HG03139 (cell line): ENCODE results near the gene PSMD14.
A peak's percentile ranks its signal among the peaks of the same experiment; 100 is the strongest.
"Not testable (repeated sequence)": the region's sequence is repeated elsewhere in the genome, so short reads cannot be mapped to it uniquely, and the experiment has no call there.

ENCODE experiments used
- ATAC-seq: cut with Tn5 transposase; IDR thresholded peaks from one replicate; pipeline ENCODE4 v1.9.1; 2021; ENCODE audit not compliant: unreplicated experiment

Gene PSMD14

GRCh38 chr2:161308178-161308955 lies at the start of gene PSMD14:
TSS of gene PSMD14 (plus strand) at chr2:161308425. CDS start at chr2:161318826, 10,401 bp downstream.
- ATAC-seq, result peak; percentile 97

DNA sequence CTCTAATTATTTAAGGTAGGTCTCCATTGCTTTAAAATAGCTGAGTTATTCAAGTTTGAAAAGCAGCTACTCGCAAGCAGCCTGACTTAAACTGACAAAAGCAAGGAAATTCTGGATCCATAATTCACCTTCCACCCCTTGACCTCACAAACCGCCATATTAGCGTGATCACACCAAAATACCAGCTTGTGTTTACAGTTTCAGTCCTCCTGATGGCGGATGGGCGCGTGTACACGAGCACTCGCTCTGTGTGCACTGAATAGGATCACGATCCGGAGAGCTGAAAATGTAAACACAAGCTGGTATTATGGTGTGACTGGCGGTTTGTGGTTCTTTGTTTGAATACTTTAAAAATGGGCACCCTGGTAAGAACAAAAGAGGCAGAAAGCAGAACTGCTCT lies 42.4 kb upstream of the PSMD14 start:
- ATAC-seq, result no peak

DNA sequence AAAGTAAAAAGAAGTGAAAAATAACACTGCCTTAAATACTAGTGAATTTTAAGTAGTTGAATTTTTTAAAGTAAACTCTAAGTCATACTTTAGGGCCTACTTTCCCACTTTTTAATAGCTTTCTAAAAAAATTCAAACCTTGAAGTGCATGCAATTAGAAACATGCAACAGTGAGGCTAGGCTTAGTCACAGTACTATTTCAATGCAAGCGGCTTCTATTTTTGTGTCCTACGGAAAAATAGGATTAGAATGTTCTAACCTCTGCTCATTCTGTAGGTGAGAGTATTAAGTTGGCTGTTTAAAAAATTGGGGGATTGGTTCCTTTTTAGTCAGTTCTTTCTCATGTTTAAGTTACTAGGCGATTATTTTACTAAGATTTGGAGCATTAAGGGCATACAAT lies 39.1 kb upstream of the PSMD14 start:
- ATAC-seq, result no peak

- peak; percentile 57 for ATAC-seq
Measured at GRCh38 chr2:161273038-161273760, 35.0 kb upstream of the PSMD14 start.

DNA sequence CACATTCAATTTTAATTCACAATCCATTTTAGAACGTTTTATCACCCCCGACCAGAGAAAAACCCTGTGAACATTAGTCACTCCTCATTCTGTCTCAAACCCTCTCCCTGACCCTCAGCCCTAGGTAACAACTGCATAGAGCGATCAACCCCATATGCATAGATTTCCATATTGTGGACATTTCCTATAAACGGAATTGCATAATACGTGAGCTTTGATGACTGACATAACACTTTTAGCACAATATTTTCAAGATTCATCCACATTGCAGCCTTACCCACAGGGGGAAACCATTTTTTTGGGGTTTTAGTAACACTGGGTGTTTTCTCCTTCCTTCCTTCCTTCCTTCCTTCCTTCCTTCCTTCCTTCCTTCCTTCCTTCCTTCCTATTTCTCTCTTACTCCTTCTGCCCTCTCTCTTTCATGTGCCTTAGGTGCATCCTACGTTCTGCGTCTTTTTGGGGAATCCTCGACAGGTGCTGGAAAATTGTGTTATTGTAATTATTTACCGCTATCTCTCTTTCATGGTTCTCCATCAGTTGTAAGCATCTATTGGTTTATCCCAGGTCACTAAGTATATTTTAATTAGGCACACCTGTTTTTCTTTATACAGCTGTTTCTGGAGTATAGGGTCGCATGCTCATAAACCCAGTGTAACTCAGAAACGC lies 29.5 kb upstream of the PSMD14 start:
- not testable (repeated sequence) for ATAC-seq

DNA sequence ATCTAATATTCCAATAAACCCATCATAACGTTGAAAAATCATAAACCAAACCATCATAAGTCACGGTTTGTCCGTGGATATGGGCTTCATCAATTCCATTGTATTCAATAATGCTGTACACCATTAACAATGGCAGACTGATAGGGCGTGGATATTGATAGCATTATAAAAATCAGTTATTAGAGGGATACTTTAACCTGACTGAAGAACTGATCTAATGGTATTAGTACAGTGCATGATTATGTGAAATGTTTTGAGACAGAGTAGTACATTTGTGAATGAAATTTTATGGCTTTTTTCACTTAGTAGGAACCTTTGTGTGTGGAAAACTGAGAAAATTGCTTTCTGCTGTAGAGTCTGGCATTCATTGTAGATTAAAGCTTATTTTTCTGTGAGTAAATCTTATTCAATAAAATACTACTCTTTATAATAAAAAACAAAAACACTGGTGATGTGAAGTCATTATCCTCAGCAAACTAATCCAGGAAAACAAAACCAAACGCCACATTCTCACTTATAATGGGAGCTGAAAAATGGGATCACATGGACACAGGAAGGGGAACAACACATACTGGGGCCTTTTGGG lies 28.9 kb upstream of the PSMD14 start:
- ATAC-seq, result not testable (repeated sequence)

DNA sequence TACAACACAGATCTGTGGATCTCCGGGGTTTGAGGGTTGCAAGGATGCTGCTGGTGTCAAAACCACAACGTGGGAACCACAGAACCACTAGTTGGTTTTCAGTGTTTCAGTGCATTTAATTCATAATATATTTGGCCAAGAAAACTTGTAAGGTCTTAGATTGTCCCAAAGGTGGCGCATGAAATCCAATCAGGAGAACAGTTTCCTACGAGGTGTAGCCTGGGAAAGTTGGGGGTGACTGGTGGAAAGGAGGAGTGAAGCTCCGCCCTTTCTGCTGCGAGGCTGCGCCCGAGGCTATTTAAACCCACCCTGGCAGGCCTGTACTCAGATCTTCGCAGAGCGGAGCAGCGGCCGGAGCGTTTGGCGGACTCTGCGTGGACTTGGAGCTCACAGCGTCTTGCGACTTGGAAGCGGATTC lies 27.3 kb upstream of the PSMD14 start:
- not testable (repeated sequence) for ATAC-seq

DNA sequence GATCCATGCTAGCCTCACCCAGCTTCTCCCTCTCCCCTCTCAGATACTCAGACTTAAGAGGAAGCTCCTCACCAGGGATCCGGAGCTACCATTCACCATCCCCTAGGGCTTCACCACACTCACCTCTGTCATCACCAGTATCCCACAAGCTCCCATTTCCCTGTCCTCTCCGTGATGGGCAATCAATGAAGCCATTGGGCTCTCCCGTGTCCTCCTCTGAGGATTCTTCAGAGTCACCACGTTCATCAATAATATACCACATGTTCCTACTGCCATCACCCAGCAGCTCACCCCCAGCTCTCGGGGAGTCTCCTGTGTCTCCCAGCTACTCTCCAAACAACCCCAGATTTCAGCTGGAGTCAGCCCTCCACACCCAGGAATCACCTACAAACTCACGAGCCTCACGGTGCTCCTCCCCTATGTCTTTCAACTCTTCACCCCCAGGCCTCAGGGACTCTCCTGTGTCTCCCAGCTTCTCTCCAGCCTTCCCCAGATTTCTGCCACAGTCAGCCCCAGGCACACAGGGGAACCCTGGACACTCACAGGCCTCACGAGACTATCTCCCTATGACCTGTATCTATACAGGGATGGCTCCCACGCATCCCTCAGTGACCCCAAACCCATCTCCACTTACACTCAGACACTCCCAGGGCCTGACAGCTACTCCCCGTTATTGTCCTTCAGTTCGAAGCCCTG lies 26.5 kb upstream of the PSMD14 start:
- ATAC-seq, result not testable (repeated sequence)

- not testable (repeated sequence) for ATAC-seq
Measured at GRCh38 chr2:161282311-161282644, 25.9 kb upstream of the PSMD14 start.

DNA sequence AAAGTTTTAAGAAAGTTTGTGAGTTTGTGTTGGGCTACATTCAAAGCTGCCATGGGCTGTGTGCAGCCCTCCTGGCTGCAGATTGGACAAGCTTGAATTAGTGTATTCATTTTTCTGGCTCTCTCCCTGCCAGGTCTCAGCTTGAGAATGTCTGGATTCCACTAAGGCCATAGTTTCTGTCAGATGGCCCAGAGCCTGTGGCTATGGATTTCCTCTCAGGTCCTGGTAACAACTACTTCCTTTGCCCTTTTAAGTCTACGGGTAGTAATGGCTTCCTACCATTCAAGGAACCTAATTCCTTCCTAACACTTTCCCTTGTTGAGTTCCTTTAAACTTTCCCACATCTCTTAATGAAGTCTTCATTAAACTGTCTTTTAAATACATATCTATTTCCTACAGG lies 24.3 kb upstream of the PSMD14 start:
- no peak for ATAC-seq

DNA sequence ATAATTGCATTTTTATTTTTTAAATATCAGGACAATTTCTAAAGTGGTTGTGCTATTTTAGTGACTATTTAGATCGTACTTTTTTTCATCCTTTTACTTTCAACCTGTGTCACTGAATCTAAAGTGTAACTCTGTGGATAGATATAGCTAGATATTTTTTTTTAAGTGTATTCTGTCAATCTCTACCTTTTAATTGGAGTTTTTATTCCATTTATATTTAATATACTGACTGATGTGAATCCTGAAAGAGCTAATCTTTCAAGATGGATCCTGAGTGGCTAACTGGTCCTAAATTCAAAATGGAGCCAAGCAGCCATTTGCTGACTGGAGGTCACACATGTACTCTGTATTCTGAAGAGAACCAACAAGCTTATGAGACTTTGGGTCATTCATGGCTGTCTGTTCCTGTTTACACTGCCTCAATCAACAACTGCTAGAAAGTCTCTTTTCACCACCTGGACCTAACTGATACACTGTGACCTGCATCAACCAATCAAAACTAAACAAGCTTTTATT lies 4.6 kb upstream of the PSMD14 start:
- no peak for ATAC-seq

DNA sequence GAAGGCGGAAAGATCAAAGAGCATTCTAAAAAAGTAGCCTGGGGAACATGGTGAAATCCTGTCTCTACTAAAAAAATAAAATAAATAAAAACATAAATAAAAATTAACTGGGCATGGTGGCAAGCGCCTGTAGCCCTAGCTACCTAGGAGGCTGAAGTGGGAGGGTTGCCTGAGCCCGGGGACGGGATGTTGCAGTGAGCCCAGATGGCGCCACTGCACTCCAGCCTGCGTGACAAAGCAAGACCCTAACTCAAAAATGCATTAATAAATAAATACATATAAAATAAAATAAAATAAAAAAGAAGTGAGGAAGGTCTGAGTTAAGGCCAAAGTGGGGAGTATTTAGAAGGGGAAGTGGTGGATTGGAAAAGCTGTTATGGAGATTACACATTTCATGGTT lies 1.3 kb upstream of the PSMD14 start:
- ATAC-seq, result no peak

DNA sequence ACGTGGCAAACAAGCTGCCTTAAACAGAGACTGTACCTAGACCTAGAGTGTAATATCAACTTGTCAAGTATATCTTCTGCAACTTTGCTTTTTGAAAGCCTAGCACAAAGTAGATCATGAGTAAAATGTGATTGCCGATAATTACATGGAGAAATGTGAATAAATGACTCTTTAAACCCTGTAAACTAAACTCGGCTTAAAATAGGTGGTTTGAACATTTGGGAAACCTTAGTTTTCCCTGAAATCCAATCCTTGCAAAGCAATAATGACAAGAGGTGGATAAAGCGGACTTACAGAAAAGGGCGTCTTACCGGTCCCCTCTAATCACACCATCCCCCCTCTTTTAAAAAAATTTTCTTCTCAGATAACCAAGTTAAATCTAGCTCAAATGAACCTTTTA lies 549 bp upstream of the PSMD14 start:
- no peak for ATAC-seq

DNA sequence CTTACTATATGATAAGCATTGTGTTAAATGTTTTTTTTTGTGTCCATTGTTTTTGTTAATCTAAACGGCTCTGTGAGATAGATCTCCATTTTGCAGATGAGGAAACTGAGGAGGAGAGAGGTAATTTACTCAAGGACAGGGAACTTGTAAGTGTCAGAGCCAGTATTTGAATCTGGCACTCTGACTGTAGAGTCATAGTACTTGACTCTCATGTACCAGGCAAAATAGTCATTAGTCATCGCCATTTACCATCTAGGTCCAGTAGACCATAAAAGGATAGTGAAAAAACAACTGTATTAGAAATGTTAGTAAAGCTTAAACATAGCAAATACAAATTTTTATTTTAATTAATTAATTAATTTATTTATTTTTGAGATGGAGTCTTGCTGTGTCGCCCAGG lies 4.8 kb downstream of the PSMD14 start:
- ATAC-seq, result no peak

DNA sequence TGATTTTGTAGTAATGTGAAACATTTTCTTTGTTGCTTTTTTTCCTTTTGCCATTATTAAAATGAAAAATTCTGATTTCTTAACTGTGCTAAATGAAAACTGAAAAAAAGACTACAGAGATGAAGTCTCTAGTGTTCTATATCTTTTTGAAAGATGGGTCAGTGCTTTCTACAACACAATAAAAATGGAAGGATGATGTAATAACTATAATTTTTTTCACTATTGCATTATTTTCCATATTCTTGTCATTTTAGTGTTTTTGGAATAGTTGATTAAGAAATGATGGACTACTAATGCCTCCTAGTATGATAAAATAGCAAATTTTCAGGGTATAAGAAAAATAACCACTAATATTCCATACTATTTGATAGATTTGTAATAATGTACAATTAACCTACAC lies 7.2 kb downstream of the PSMD14 start:
- ATAC-seq, result no peak

GRCh38 chr2:161316701-161317100 lies 8.5 kb downstream of the PSMD14 start:
- ATAC-seq, result no peak

GRCh38 chr2:161321944-161322648 lies 13.9 kb downstream of the PSMD14 start:
- ATAC-seq, result no peak

- ATAC-seq, result no peak
Measured at GRCh38 chr2:161324876-161325275, 16.7 kb downstream of the PSMD14 start.

DNA sequence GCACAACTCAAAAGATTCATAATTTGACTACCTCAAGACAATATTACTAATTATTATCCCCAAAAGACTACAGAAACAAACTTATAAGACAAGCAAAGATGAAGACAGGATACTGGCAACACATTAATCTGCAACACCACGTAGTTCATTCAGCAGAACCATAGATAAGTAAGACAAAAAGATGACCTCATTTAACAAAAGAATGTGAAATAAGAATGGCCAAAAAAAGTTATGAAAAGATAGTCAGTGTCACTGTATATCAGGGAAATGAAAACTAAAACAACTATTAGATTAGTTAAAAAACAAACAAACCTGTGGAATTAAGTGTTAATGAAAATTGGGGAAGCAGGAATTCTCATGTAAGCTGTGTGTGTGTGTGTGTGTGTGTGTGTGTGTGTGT lies 19.4 kb downstream of the PSMD14 start:
- no peak for ATAC-seq

DNA sequence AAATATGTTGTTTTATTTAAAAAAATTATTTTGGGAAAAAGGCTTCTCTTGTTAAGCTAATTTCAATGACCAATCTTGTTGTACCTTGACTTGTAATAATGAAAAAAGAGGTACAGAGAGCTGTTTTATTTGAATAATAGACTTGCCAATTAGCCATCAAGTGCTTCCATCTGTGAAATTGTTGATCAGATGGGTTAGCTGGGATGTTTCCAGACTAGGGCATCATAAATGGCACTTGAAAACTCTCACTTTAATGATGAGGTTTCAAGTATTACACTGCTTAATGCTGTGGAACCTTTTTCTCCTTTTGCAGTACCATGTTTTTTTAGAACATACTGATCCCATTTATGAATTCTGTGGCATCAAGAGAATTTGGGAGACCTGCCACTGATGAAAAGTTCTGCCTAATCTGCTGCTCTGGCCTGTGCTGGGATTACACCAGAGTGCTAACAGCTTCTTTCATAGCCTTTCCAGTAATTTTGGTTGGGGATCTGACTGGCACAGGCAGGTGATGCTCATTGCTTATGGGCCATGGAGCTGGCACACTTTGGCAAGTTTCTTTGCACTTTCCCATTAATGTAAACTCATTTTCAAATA lies 24.2 kb downstream of the PSMD14 start:
- ATAC-seq, result no peak
